K562 (cell line): ENCODE data around the gene ZNF791. TPM values are rescaled to one million over a fixed set of nuclear protein-coding genes. Genes with fewer than 3 reads are reported as not detected.

Source experiments
- ARHGAP35 ChIP-seq: fragments of 450-650 bp; IDR thresholded peaks from 2 replicates; pipeline ENCODE4 v1.6.1; 2018; ENCODE audit not compliant: partially characterized antibody
- FOXJ3 ChIP-seq: sonication (generic); formaldehyde crosslinking; IDR thresholded peaks from 2 replicates; pipeline ENCODE4 v1.4.0; 2020; ENCODE audit warnings: mild to moderate bottlenecking, missing genetic modification reagents
- KAT8 ChIP-seq: fragments of 450-650 bp; IDR thresholded peaks from 2 replicates; pipeline ENCODE4 v1.6.1; 2016; ENCODE audit warnings: low read depth, mild to moderate bottlenecking
- KDM4B ChIP-seq, 2 experiments: fragments of 450-650 bp in 1 of 2; sonication (generic) in 1 of 2; IDR thresholded peaks; 2 replicates each; pipeline ENCODE4 v1.6.1; 2016 to 2017; ENCODE audit warnings: borderline replicate concordance in 2 of 2, antibody characterized with exemption in 1 of 2, low read depth in 1 of 2, mild to moderate bottlenecking in 1 of 2
- MCM5 ChIP-seq: fragments of 450-650 bp; IDR thresholded peaks from 2 replicates; pipeline ENCODE4 v1.6.1; 2016; ENCODE audit warnings: low read depth
- NR0B1 ChIP-seq: fragments of 450-650 bp; IDR thresholded peaks from one replicate; pipeline ENCODE4 v1.6.1; 2018; ENCODE audit warnings: mild to moderate bottlenecking, moderate library complexity; ENCODE audit not compliant: partially characterized antibody
- PCBP2 ChIP-seq: fragments of 200-400 bp; formaldehyde crosslinking; IDR thresholded peaks from 2 replicates; pipeline ENCODE4 v1.6.1; 2018; ENCODE audit warnings: low read length, low read depth, mild to moderate bottlenecking, moderate library complexity; ENCODE audit not compliant: poor library complexity, severe bottlenecking
- POLR3G ChIP-seq: IDR thresholded peaks from 2 replicates; pipeline ENCODE4 v1.6.1; 2011; ENCODE audit not compliant: insufficient read length, insufficient replicate concordance; ENCODE audit errors: extremely low read depth
- TRIM24 ChIP-seq, 2 experiments: fragments of 450-650 bp; IDR thresholded peaks; 2 replicates each; pipeline ENCODE4 v1.6.1; 2016
- ZBTB1 ChIP-seq: sonication (generic); formaldehyde crosslinking; IDR thresholded peaks from 2 replicates; pipeline ENCODE4 v1.8.1; 2023; ENCODE audit warnings: missing genetic modification reagents, low read depth, mild to moderate bottlenecking, borderline replicate concordance
- ZBTB11 ChIP-seq, 3 experiments: fragments of 200-800 bp in 1 of 3; fragments of 250-450 bp in 1 of 3; fragments of 450-650 bp in 1 of 3; sonication (Bioruptor Pico) in 1 of 3; sonication (Bioruptor generic) in 1 of 3; formaldehyde crosslinking in 1 of 3; IDR thresholded peaks; 2 replicates each; pipeline versions ENCODE4 v1.6.1 to v1.8.0; 2016 to 2022; ENCODE audit warnings: mild to moderate bottlenecking in 2 of 3, missing genetic modification characterization in 2 of 3, missing compliant biosample characterization in 1 of 3, moderate library complexity in 1 of 3
- ZNF12 ChIP-seq: sonication (generic); formaldehyde crosslinking; IDR thresholded peaks from 2 replicates; pipeline ENCODE4 v1.4.0; 2020; ENCODE audit warnings: mild to moderate bottlenecking, missing genetic modification reagents
- ZNF133 ChIP-seq: fragments of 250-450 bp; sonication (Bioruptor Pico); IDR thresholded peaks from 2 replicates; pipeline ENCODE4 v1.4.0; 2020; ENCODE audit warnings: mild to moderate bottlenecking
- ZNF609 ChIP-seq: sonication (generic); formaldehyde crosslinking; IDR thresholded peaks from 2 replicates; pipeline ENCODE4 v1.8.1; 2023; ENCODE audit warnings: missing genetic modification reagents, mild to moderate bottlenecking, borderline replicate concordance
- ZNF77 ChIP-seq: fragments of 250-450 bp; sonication (Bioruptor Pico); IDR thresholded peaks from 2 replicates; pipeline ENCODE4 v1.5.0; 2020
- polyA plus RNA-seq, 8 experiments: library from polyadenylated mRNA; depleted of rRNA in 4 of 8; stranded (reverse) in 5 of 8; unstranded in 3 of 8; fragments of >200 nt; fragmentation: Nextera tagmentation in 2 of 8; fragmentation: Illumina TruSeq in 1 of 8; extraction: Ambion mirVana in 2 of 8; extraction: Trizol in 1 of 8; gene quantifications; 2 replicates each; pipeline versions ENCODE4 v1.2.1 to v1.2.3, GENCODE V29; 2011 to 2014; ENCODE audit warnings: inconsistent platforms in 1 of 8, missing spikeins in 1 of 8
- total RNA-seq, 7 experiments: library from RNA; depleted of rRNA in 6 of 7; stranded (reverse); fragments of >200 nt in 6 of 7; fragmentation: Illumina TruSeq in 2 of 7; extraction: Trizol in 2 of 7; gene quantifications; 2 replicates each; pipeline versions ENCODE4 v1.2.1 to v1.2.3, GENCODE V29; 2011 to 2021; ENCODE audit warnings: low replicate concordance in 1 of 7

The ZNF791 gene
- total and polyA plus RNA-seq, 9 of the 15 experiments (the other 6 are each of a cell fraction or from before 2014, with no cell fraction given), result 7.8 to 22.7 (median 13.1) TPM

DNA sequence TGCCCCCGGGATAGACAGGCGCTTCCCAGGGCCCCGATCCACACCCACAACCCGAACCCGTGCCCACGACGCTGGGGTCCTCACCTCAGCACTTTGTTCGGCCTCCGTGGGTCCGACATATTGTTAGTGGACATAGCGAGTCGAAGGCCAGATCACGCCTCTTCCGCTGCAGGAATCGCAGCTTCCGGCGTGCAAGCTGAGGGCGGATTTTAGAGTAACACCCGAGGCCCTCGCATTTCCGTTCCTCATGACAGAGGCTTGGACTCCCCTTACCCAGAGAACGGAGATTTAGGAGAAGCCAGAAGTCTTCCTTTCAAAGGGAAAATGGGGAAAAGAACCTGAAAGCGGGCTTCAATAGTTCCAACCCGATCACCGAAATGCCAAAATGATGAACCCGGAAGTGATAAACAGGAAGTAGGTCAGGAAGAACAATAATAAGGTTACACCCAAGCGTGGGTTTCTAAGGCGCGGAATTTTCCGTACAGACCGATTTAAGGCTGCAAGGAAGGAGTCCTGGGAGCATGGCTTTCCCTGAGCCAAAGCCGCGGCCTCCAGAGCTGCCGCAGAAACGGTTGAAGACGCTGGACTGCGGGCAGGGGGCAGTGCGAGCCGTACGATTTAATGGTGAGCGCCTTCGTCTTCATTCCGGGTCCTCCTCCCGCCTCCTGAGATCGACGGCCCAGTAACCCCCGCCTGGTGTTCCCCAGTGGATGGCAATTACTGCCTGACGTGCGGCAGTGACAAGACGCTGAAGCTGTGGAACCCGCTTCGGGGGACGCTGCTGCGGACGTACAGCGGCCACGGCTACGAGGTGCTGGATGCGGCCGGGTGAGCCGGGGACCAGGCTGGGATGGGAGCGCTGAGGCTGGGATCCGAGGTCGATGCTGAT is 58.8 kb downstream of the ZNF791 start (continued):
- TF ChIP-seq ZNF12, result 0 out of 2 replicates have a peak, but pooled peaks have one; percentile 26
- TF ChIP-seq NR0B1, result no peak
- peak in 1 of 2 experiments; percentile 48; a peak in 1 of 4 replicates for TF ChIP-seq KDM4B (IDR thresholded peaks at IDR 0.05; ENCODE audit: borderline replicate concordance in 2 of 2, low read depth in 1 of 2)
- no peak for TF ChIP-seq PCBP2
- TF ChIP-seq MCM5, result no peak
- no peak for TF ChIP-seq FOXJ3 (CRISPR knock-in tag)
- no peak for TF ChIP-seq ZNF77 (CRISPR knock-in tag)
- peak; percentile 37 to 100; a peak in 2 of 4 replicates for TF ChIP-seq TRIM24 (IDR thresholded peaks at IDR 0.05)
- TF ChIP-seq ZNF609 (CRISPR knock-in tag), result no peak
- TF ChIP-seq KAT8, result peak; percentile 95
- TF ChIP-seq ZNF133, result no peak
- TF ChIP-seq POLR3G, result no peak
- no peak for TF ChIP-seq ARHGAP35
- peak; percentile 96 to 99 (median 99) for TF ChIP-seq ZBTB11 (CRISPR knock-in tag; IDR thresholded peaks at IDR 0.05)
- TF ChIP-seq ZBTB1 (CRISPR knock-in tag), result no peak
